HG03565 (cell line): ENCODE measurements around the gene CPLX3.
"Not testable (repeated sequence)": the region's sequence is repeated elsewhere in the genome, so short reads cannot be mapped to it uniquely, and the experiment has no call there.

ENCODE experiments used
- ATAC-seq: cut with Tn5 transposase; IDR thresholded peaks from one replicate; pipeline ENCODE4 v1.9.1; 2021; ENCODE audit warnings: mild to moderate bottlenecking, moderate library complexity; ENCODE audit not compliant: unreplicated experiment

The CPLX3 gene

DNA sequence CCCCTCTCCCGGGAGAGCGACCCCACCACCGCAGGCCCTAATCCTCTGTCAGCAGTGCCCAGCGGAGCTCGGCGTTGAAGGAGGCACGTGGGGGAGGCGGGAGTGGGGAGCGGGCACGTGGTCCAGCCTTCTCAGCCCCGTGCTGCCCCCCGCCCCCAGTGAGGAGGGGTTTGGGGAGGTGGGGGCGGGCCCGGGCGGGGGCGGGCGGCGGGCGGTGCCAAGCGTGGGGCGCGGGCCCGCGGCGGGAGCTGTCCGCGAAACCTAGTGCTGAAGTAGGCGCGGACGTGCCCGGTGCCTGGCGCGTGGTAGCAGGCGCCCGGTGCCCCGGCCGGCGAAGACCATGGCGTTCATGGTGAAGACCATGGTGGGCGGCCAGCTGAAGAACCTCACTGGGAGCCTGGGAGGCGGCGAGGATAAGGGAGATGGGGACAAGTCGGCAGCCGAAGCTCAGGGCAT lies at the start of gene CPLX3:
TSS of gene CPLX3 (plus strand) at position 264 of the 456 bp plus-strand sequence. CDS start at position 341, 77 bp downstream.
- no peak for ATAC-seq

DNA sequence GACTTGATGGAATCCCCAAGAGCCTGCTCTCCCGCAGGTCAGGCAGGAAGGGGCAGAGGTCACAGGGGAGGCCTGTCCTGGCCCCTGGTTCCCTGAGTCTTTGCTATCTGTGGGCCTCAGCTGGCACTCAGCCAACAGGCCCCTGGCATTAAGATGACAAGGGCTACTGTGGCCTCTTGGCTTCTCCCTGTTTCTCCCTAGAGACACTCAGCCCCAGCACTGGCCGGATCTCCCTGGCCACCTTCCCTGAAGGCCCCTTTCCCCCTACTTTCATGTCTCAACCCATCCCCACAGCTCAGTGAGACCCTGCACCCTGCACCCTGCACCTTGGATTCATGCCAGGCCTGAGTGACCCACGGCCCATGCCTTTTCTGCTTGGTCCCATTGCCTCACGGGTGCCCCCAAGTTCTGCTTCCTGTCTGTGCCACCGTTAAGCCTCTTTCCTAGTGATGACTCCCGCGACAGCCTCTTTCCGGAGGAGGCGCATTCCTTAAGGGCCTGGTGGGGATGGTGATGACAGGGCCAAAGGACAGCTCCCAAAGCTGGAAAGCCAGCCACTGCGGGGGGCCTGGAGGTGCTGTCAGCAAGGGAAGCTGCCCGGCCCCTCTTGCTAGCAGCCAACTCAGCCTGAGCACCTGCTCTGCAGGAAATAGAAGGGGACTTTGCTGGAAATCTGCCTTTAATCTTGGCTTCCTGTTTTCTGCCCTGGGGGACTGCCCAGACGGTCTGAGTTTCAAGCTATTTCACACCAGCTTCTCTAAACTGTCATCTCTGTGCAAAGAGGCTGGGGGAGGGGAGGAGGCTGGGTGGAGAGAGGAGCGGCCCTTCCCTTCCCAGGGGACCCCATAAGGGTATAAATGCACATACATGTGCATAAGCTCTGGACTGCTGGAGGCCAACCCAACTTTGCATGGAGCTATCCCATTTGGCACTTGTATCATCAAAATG lies 49.3 kb upstream of the CPLX3 start:
- no peak for ATAC-seq

- no peak for ATAC-seq
Observed at GRCh38 chr15:74777769-74778598, 48.4 kb upstream of the CPLX3 start.

DNA sequence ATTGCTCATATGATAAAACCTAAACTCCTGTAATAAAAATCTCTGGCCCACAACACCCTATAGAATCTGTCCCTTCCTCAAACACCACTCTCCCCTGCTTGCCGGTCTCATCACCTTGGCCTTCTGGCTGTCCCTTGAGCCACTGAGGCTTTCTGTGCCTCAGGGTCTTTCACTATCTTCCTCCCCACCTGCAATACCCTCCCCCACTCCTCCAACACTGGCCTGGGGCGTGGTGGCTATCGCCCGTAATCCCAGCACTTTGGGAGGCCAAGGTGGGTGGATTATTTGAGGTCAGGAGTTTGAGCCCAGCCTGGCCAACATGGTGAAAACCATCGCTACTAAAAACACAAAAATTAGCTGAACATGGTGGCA lies 47.8 kb upstream of the CPLX3 start:
- no peak for ATAC-seq

- no peak for ATAC-seq
Observed at GRCh38 chr15:74779162-74779648, 47.2 kb upstream of the CPLX3 start.

- no peak for ATAC-seq
Observed at GRCh38 chr15:74780523-74781430, 45.6 kb upstream of the CPLX3 start.

DNA sequence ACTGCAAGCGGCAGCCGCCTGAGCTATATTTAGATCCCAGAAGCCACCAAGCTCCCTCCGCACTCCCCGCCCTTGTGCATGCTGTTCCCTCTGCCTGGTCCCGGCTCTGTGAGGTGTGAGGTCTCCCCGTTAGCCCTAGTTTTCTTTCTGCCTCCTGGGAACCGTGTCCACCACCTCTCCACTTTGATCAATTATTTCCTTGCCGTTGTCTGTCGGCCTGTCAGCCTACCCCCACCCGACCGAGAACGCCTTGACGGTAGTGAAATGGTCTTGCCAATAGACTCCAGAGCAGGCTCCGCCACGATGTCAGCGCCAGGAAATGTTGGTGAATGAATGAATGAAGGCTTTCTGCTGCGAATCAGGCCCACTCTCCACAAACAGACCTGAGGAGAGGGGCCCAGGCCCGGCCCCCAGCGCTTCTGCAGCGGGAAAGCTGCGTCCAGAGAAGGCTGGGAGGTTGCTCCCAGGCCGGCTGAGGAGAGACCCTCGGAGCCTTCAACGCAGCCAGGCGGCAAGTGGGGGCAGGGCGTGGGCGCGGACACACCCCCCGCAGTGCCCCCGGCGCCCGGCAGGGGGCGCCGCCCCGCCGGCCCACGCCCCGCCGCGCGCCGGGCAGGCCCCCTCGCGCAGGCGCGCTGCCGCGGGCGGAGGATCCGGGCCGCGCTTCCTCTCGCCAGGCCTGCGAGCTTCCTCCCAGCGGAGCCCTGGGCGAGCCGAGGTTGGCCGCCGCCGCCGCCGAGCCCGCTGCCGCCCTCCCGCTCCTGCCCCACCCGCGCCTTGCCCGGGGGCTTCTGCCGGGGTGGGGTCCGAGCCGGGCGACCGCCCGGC lies 44.8 kb upstream of the CPLX3 start, which contains the start of gene CSK:
TSS of gene CSK (plus strand) at position 650 of the 828 bp plus-strand sequence. CDS start 16,218 bp downstream, outside the sequence.
- ATAC-seq: peak; percentile 37

DNA sequence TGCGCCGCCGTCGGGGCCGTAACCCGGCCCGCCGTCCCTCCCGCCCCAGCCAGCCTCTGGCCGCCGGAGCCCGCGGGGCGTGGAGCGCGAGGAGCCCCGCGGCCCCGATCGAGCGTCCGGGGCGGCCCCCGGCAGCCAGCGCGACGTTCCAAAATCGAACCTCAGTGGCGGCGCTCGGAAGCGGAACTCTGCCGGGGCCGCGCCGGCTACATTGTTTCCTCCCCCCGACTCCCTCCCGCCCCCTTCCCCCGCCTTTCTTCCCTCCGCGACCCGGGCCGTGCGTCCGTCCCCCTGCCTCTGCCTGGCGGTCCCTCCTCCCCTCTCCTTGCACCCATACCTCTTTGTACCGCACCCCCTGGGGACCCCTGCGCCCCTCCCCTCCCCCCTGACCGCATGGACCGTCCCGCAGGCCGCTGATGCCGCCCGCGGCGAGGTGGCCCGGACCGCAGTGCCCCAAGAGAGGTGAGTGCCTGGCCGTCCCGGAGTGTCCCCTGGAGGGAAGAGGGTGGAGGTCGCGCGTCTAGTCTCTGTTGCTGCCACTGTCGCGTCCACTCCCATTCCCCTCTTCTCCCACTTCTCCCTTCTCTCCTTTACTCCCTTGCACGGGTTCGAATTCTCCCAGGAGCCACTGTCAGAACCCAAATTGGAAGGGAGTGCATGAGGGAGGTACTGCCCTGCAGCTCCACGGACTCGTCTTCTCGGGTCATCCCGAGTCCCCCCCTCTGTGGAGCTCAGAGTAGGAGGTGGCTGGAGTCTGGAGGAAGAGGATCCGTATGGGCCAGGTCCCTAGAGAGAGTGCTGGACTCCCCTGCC lies 44.0 kb upstream of the CPLX3 start:
- peak; percentile 7 for ATAC-seq

- no peak for ATAC-seq
Observed at GRCh38 chr15:74783072-74783807, 43.2 kb upstream of the CPLX3 start.

GRCh38 chr15:74783808-74784175 lies 42.6 kb upstream of the CPLX3 start:
- ATAC-seq: no peak

- ATAC-seq: no peak
Observed at GRCh38 chr15:74784426-74785193, 41.8 kb upstream of the CPLX3 start.

- no peak for ATAC-seq
Observed at GRCh38 chr15:74785194-74786032, 41.0 kb upstream of the CPLX3 start.

GRCh38 chr15:74786081-74786480 lies 40.3 kb upstream of the CPLX3 start:
- ATAC-seq: not testable (repeated sequence)

GRCh38 chr15:74786551-74787165 lies 39.8 kb upstream of the CPLX3 start:
- no peak for ATAC-seq

GRCh38 chr15:74787251-74788041 lies 39.0 kb upstream of the CPLX3 start:
- ATAC-seq: peak; percentile 36
